Measurements from ENCODE around the gene DBNL.

DNA sequence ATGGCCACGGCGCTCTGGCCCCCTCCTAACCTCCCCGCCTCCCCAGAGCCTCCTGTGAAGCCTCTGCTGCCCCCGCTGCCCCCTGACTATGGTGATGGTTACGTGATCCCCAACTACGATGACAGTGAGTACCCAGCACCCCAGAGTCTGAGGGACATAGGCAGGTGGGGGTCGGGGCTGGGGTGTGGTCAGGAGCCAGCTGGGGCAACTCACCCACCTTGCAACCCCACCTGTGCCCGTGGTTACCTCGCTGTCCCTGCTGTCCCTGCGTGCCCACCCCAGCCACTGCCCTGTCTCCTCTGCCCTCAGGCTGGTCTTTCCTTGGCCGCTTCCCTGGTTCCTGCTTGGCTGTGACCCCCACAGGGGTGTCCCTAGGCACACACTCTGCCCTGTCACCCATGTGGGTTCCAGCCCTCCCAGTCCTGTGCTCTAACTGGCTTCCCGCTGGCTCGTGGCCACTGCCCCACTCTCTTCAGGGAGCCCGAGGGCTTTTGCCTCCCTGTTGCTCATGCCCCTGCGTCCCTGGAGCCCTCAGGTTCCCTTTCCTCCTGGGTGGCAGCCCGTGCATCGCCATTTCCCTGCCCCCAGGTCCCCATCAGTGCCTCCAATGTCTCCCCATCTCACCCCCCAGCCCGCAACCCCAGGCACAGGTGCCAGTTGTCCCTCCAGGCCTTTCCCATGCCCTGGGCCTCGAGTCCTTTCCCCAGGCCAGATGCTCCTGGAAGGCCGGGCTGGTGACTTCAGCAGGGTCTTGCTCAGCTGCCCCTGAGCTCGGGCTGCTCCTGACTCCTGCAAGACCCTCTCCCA, 63.7 kb downstream of the DBNL start:
- TF ChIP-seq POLR2AphosphoS5 (IDR thresholded peaks at IDR 0.05; ENCODE audit: low read depth, low read length), result no peak
- TF ChIP-seq, protein P1, sequence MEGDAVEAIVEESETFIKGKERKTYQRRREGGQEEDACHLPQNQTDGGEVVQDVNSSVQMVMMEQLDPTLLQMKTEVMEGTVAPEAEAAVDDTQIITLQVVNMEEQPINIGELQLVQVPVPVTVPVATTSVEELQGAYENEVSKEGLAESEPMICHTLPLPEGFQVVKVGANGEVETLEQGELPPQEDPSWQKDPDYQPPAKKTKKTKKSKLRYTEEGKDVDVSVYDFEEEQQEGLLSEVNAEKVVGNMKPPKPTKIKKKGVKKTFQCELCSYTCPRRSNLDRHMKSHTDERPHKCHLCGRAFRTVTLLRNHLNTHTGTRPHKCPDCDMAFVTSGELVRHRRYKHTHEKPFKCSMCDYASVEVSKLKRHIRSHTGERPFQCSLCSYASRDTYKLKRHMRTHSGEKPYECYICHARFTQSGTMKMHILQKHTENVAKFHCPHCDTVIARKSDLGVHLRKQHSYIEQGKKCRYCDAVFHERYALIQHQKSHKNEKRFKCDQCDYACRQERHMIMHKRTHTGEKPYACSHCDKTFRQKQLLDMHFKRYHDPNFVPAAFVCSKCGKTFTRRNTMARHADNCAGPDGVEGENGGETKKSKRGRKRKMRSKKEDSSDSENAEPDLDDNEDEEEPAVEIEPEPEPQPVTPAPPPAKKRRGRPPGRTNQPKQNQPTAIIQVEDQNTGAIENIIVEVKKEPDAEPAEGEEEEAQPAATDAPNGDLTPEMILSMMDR (IDR thresholded peaks at IDR 0.05), result no peak
- TF ChIP-seq, protein P2, sequence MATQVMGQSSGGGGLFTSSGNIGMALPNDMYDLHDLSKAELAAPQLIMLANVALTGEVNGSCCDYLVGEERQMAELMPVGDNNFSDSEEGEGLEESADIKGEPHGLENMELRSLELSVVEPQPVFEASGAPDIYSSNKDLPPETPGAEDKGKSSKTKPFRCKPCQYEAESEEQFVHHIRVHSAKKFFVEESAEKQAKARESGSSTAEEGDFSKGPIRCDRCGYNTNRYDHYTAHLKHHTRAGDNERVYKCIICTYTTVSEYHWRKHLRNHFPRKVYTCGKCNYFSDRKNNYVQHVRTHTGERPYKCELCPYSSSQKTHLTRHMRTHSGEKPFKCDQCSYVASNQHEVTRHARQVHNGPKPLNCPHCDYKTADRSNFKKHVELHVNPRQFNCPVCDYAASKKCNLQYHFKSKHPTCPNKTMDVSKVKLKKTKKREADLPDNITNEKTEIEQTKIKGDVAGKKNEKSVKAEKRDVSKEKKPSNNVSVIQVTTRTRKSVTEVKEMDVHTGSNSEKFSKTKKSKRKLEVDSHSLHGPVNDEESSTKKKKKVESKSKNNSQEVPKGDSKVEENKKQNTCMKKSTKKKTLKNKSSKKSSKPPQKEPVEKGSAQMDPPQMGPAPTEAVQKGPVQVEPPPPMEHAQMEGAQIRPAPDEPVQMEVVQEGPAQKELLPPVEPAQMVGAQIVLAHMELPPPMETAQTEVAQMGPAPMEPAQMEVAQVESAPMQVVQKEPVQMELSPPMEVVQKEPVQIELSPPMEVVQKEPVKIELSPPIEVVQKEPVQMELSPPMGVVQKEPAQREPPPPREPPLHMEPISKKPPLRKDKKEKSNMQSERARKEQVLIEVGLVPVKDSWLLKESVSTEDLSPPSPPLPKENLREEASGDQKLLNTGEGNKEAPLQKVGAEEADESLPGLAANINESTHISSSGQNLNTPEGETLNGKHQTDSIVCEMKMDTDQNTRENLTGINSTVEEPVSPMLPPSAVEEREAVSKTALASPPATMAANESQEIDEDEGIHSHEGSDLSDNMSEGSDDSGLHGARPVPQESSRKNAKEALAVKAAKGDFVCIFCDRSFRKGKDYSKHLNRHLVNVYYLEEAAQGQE (IDR thresholded peaks at IDR 0.05; ENCODE audit: insufficient read depth in 1 of 2, low read depth in 2 of 2, low read length in 1 of 2), result no peak
